GM12872 (cell line): ENCODE data around the gene CPE.

ENCODE experiments used
- CTCF ChIP-seq: IDR thresholded peaks from 3 replicates; pipeline ENCODE4 v1.5.1; 2011; ENCODE audit warnings: low read depth, mild to moderate bottlenecking, low read length, moderate library complexity; ENCODE audit not compliant: insufficient read depth

The CPE gene

GRCh38 chr4:165505958-165506837, 127.4 kb downstream of the CPE start:
- TF ChIP-seq CTCF, result no peak

GRCh38 chr4:165506849-165507248, 128.0 kb downstream of the CPE start:
- no peak for TF ChIP-seq CTCF

- TF ChIP-seq CTCF, result no peak
These were observed 128.6 kb downstream of the CPE start for GRCh38 chr4:165507381-165507780.

GRCh38 chr4:165508372-165509120, 129.7 kb downstream of the CPE start:
- TF ChIP-seq CTCF, result no peak

GRCh38 chr4:165512424-165512823, 133.6 kb downstream of the CPE start:
- TF ChIP-seq CTCF, result no peak

- no peak for TF ChIP-seq CTCF
These were observed 135.9 kb downstream of the CPE start for GRCh38 chr4:165514739-165515138.

- no peak for TF ChIP-seq CTCF
These were observed 136.4 kb downstream of the CPE start for GRCh38 chr4:165515201-165515600.
